OCI-LY7 (cell line): Measurements from ENCODE around the gene CLSTN2. TPM values are rescaled to one million over a fixed set of nuclear protein-coding genes. Genes with fewer than 3 reads are reported as not detected.

ENCODE experiments used
- BruUV-seq: library from RNA; stranded (reverse); fragments of 400-500 nt; replicated peaks from 2 replicates; lab custom pipeline; 2021; lab: Mats Ljungman, UMichigan
- CTCF ChIA-PET: fragments of 300-600 bp; sonication (Branson Sonifier 250); formaldehyde crosslinking; loops from one replicate; lab custom pipeline; 2022; ENCODE audit warnings: antibody characterized with exemption; ENCODE audit not compliant: unreplicated experiment; lab: Charles Lee
- POLR2A ChIA-PET: fragments of 300-600 bp; sonication (Branson Sonifier 250); formaldehyde crosslinking; loops from one replicate; lab custom pipeline; 2022; ENCODE audit warnings: antibody characterized with exemption; lab: Charles Lee
- DNase-seq: peaks from one replicate; pipeline ENCODE4 v3.0.0-alpha.2; 2015; ENCODE audit warnings: low spot score
- H2AFZ ChIP-seq: fragments of 200-600 bp; sonication (generic), shearing (Covaris generic); 2 replicates; pipeline ENCODE4 v1.6.1; 2014; ENCODE audit warnings: mild to moderate bottlenecking, antibody characterized with exemption, low read length, moderate library complexity
- H3K27ac ChIP-seq: fragments of 200-600 bp; sonication (generic); 2 replicates; pipeline ENCODE4 v1.5.1; 2014; ENCODE audit warnings: mixed run types, low read depth, mild to moderate bottlenecking, moderate library complexity, low read length, inconsistent platforms; ENCODE audit not compliant: poor library complexity, severe bottlenecking
- H3K36me3 ChIP-seq: fragments of 200-600 bp; sonication (generic); 2 replicates; pipeline ENCODE4 v1.6.1; 2014; ENCODE audit warnings: mild to moderate bottlenecking, antibody characterized with exemption, low read length, moderate library complexity, mixed read lengths; ENCODE audit not compliant: insufficient read depth
- H3K4me1 ChIP-seq: fragments of 200-600 bp; sonication (generic); 2 replicates; pipeline ENCODE4 v1.5.1; 2014; ENCODE audit warnings: mild to moderate bottlenecking, low read length; ENCODE audit not compliant: insufficient read depth, poor library complexity, severe bottlenecking
- H3K4me2 ChIP-seq: fragments of 200-600 bp; sonication (generic); 2 replicates; pipeline ENCODE4 v1.6.1; 2014; ENCODE audit warnings: mild to moderate bottlenecking, low read length
- H3K4me3 ChIP-seq: fragments of 200-600 bp; sonication (generic); 2 replicates; pipeline ENCODE4 v1.5.1; 2014; ENCODE audit warnings: mild to moderate bottlenecking, low read depth, low read length; ENCODE audit not compliant: poor library complexity, severe bottlenecking
- H3K79me2 ChIP-seq: fragments of 200-600 bp; sonication (generic); 2 replicates; pipeline ENCODE4 v1.6.1; 2016; ENCODE audit warnings: low read depth, mild to moderate bottlenecking, low read length, moderate library complexity, mixed read lengths; ENCODE audit not compliant: insufficient read depth
- H3K9me2 ChIP-seq: fragments of 200-600 bp; sonication (generic); 2 replicates; pipeline ENCODE4 v1.6.1; 2016; ENCODE audit warnings: mild to moderate bottlenecking, low read length, mixed read lengths; ENCODE audit not compliant: insufficient read depth
- H3K9me3 ChIP-seq: fragments of 200-600 bp; sonication (generic); 2 replicates; pipeline ENCODE4 v1.6.1; 2014; ENCODE audit warnings: mild to moderate bottlenecking, mixed run types, low read length, mixed read lengths
- H4K20me1 ChIP-seq: fragments of 200-600 bp; sonication (generic); 2 replicates; pipeline ENCODE4 v1.6.1; 2014; ENCODE audit warnings: mild to moderate bottlenecking, antibody characterized with exemption, low read length, moderate library complexity, mixed read lengths; ENCODE audit not compliant: insufficient read depth
- EZH2phosphoT487 ChIP-seq: fragments of 200-600 bp; sonication (generic); IDR thresholded peaks from 2 replicates; pipeline ENCODE4 v1.6.1; 2018; ENCODE audit warnings: low read depth, borderline replicate concordance, mild to moderate bottlenecking, mixed run types, antibody characterized with exemption, low read length, moderate library complexity, mixed read lengths
- intact Hi-C: fragments of 100-400 bp; cut with micrococcal nuclease; formaldehyde crosslinking; loops from one replicate; pipeline ENCODE4 v1.10.0; 2022; ENCODE audit not compliant: unreplicated experiment
- total RNA-seq, 2 experiments: library from RNA; depleted of rRNA in 1 of 2; stranded (reverse); fragments of >200 nt in 1 of 2; shearing (Covaris generic) in 1 of 2; gene quantifications; 2 replicates each; pipeline ENCODE4 v1.2.3, GENCODE V29; 2014 to 2022
- TF ChIP-seq, protein P1 (sequence below): fragments of 200-600 bp; sonication (generic); conservative IDR thresholded peaks from 2 replicates; pipeline ENCODE4 v1.5.1; 2014; ENCODE audit warnings: mild to moderate bottlenecking, antibody characterized with exemption, low read length, moderate library complexity, mixed read lengths

Gene CLSTN2
- total RNA-seq, 2 experiments from 2014 or later = not detected

GRCh38 chr3:140196970-140197369 lies 262.0 kb downstream of the CLSTN2 start:
- H3K79me2 ChIP-seq = no peaks in the 10 kb centered on the region
- no peak for TF ChIP-seq EZH2phosphoT487
- TF ChIP-seq, protein P1, sequence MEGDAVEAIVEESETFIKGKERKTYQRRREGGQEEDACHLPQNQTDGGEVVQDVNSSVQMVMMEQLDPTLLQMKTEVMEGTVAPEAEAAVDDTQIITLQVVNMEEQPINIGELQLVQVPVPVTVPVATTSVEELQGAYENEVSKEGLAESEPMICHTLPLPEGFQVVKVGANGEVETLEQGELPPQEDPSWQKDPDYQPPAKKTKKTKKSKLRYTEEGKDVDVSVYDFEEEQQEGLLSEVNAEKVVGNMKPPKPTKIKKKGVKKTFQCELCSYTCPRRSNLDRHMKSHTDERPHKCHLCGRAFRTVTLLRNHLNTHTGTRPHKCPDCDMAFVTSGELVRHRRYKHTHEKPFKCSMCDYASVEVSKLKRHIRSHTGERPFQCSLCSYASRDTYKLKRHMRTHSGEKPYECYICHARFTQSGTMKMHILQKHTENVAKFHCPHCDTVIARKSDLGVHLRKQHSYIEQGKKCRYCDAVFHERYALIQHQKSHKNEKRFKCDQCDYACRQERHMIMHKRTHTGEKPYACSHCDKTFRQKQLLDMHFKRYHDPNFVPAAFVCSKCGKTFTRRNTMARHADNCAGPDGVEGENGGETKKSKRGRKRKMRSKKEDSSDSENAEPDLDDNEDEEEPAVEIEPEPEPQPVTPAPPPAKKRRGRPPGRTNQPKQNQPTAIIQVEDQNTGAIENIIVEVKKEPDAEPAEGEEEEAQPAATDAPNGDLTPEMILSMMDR = no peak
- H2AFZ ChIP-seq = no peak overlapping the region
- intact Hi-C loops = no loop called here
- ChIA-PET POLR2A (no interaction called here), CTCF (no interaction called here)
- no peak overlapping the region for H3K4me3 ChIP-seq
- no peaks in the 10 kb centered on the region for H3K36me3 ChIP-seq
- no peak overlapping the region for H3K4me2 ChIP-seq
- no peak for DNase-seq
- no peaks in the 10 kb centered on the region for H3K4me1 ChIP-seq
- no peak overlapping the region for H3K27ac ChIP-seq
- H3K9me3 ChIP-seq = 0 out of 2 replicates have a peak, but pooled peaks cover 5% of the 10 kb centered on the region
- BruUV-seq = no TSS peak
- H3K9me2 ChIP-seq = no peaks in the 10 kb centered on the region
- H4K20me1 ChIP-seq = no peaks in the 10 kb centered on the region

- Histone ChIP-seq H3K36me3 (no peaks in the 10 kb centered on the region), H3K4me3 (no peak overlapping the region), H4K20me1 (no peaks in the 10 kb centered on the region), H2AFZ (no peak overlapping the region), H3K27ac (no peak overlapping the region), H3K9me2 (no peaks in the 10 kb centered on the region), H3K9me3 (0 out of 2 replicates have a peak, but pooled peaks cover 4% of the 10 kb centered on the region), H3K79me2 (no peaks in the 10 kb centered on the region), H3K4me2 (no peak overlapping the region), H3K4me1 (no peaks in the 10 kb centered on the region)
- POLR2A ChIA-PET = no interaction called here
- TF ChIP-seq, protein P1 = no peak
- no peak for TF ChIP-seq EZH2phosphoT487
- intact Hi-C loops = no loop called here
- BruUV-seq = no TSS peak
- no peak for DNase-seq
- CTCF ChIA-PET = no interaction called here
These were observed 263.3 kb downstream of the CLSTN2 start for GRCh38 chr3:140198242-140198641.

DNA sequence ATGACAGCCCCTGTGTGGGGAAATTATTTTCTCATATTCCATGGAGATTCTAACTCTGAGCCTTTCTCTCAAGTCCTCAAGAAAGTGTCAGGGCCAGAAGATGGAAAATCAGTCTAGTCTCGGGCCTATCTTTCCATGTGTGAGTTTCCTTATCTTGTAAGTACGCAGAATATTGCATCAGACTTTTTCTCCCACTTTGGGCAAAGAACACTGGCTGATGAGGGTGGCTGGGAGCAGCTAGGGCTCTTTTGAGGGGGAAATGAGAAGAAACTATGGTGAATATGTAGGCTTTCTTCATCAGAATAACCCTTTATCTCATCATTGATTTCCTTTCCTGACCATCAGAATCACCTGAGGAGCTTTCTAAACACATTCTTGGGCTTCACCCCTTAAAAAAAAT lies 264.0 kb downstream of the CLSTN2 start:
- DNase-seq = no peak
- no peaks in the 10 kb centered on the region for H3K36me3 ChIP-seq
- no peak overlapping the region for H3K27ac ChIP-seq
- H3K9me2 ChIP-seq = no peaks in the 10 kb centered on the region
- no peaks in the 10 kb centered on the region for H3K9me3 ChIP-seq
- no peak overlapping the region for H3K4me3 ChIP-seq
- H3K4me1 ChIP-seq = no peaks in the 10 kb centered on the region
- BruUV-seq = no TSS peak
- H3K79me2 ChIP-seq = no peaks in the 10 kb centered on the region
- H2AFZ ChIP-seq = no peak overlapping the region
- CTCF ChIA-PET = no interaction called here
- no peaks in the 10 kb centered on the region for H4K20me1 ChIP-seq
- intact Hi-C loops = no loop called here
- TF ChIP-seq EZH2phosphoT487 = no peak
- TF ChIP-seq, protein P1 = no peak
- POLR2A ChIA-PET = no interaction called here
- no peak overlapping the region for H3K4me2 ChIP-seq
